Stimulated activated CD8-positive, alpha-beta memory T cell treated with anti-CD3 and anti-CD28 coated beads, Interleukin-12 subunit alpha, Interleukin-12 subunit beta, amount 100 ng/mL, for 1 hour (primary cell): ENCODE measurements around the gene JMJD1C.
"Not testable (repeated sequence)": the region's sequence is repeated elsewhere in the genome, so short reads cannot be mapped to it uniquely, and the experiment has no call there.

Experiments used
- DNase-seq: peaks from one replicate; pipeline ENCODE4 v3.0.0-alpha.2; 2020; ENCODE audit warnings: low read depth

The JMJD1C gene

DNA sequence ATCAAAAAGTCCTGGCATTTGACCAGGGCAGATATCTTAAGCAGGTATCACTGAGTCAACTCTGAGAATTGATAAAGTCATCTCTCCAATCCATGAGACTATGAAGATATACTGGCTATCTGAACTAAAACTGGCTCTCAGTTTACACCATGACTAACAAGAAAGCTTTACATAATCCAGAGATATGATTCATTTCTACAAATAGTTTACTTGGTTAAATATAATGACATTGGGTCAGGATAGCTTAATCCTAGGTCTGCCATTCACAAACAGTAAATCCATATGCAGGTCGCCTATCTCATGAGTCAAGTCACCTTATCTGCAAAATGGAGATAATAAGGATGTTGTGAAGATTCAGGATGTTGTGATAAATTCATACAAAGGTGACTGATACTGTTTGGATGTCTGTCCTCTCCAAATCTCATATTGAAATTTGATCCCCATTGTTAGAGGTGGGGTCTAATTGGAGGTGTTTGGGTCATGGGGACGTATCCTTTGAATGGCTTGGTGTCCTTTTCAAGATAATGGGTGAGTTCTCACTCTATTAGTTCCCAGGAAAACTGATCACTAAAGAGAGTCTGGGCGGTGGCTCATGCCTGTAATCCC is 117.4 kb downstream of the JMJD1C start:
- DNase-seq = no peak

DNA sequence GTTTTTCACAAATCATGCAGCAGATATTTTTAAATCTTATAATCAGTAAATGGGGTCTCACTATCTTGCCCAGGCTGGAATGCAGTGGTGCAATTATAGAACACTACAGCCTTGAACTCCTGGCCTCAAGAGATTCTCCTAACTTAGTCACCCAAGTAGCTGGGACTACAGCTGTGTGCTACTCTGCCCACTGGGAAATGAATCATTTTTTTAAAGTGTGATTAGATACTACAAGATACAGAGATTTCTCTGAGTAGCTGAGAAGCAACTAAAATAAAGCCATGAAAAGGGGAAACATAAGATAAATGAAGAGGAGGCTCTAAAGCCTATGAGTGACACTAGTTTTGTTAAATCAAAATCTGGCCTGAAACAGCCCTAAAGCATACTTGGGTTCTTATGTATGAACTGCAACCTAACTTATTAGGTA is 119.7 kb downstream of the JMJD1C start:
- no peak for DNase-seq

DNA sequence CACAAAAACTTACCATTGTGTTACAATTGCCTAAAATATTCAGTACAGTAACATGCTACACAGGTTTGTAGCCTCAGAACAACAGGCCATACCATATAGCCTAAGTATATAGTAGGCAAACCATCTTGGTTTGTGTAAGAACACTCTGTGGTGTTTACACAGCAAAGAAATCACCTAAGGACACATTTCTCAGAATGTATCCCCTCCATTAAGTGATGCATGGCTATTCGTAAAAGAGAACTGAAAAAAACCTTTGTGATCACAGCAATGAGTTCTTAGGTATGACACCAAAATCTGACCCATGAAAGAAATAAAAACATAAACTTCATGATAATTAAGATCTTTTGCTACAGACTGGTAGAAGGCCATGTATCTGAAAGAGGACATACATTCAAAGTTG is 121.5 kb downstream of the JMJD1C start:
- DNase-seq = no peak

DNA sequence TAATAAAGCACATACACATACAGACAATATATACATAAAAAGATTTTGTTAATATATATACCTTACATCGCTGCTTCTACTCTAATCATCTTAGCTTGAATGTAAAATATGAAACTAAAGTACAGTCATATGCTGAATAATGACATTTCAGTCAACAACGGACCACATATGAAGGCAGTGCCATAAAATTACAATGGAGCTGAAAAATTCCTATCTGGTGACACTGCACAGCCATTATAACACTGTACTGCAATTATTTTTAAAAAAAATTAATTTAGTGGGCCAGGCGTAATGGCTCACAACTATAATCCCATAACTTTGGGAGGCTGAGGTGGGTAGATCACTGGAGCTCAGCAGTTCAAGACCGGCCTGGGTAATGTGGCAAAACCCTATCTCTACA is 122.3 kb downstream of the JMJD1C start:
- no peak for DNase-seq

DNA sequence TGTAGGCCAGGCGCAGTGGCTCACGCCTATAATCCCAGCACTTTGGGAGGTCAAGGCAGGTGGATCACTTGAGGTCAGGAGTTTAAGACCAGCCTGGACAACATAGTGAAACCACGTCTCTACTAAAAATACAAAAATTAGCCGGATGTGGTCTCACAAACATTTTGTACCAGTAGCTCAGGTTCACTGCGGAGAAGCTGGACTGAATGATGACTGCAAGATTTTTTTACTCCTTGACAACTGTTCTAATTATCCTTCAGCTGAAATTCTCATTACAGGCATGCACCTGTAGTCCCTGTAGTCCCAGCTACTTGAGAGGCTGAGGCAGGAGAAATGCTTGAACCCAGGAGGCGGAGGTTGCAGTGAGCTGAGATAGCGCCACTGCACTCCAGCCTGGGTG is 126.1 kb downstream of the JMJD1C start:
- not testable (repeated sequence) for DNase-seq

DNA sequence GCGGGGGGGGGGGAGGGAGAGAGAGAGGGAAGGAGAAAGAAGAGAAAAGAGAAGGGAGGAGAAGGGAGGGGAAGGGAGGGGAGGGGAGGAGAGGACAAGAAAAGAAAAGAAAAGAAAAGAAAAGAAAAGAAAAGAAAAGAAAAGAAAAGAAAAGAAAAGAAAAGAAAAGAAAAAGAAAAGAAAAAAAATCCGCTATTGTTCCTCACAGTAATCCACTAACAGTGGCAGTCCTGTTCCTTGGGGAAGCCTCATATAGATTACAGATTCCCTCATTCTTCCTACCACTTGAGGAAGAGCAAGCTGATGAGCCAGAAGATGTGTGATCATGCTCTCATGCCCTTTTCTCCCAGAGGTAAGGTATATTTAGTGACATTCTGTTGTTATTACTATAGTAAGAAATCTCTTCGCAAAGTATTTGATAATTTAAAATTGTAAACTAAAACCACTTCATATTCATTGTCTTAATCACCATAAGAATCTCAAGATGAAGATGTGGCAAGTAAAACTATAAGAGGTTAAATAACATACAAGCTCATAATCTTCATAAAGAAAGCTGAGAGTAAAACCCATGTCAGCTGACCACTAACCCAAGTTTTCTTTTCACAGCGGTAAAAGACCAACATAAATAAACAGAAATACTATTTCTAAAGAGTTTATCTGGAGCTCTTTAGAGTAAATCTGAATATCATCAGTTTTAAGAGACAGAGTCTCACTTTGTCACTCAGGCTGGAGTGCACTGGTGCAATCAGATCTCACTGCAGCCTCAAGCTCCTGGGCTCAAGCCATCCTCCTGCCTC is 128.1 kb downstream of the JMJD1C start:
- no peak for DNase-seq

DNA sequence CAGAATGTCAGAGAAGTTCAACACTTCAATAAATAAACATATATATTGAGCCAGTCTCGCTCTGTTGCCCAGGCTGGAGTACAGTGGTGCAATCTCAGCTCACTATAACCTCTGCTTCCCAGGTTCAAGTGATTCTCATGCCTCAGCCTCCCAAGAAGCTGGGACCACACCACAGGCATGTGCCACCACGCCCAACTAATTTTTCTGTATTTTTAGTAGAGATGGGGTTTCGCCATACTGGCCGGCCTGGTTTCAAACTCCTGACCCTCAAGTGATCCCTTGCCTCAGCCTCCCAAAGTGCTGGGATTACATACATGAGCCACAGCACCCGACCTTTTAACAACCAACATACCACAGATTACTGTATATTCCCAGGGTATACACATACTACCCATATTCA is 134.2 kb downstream of the JMJD1C start:
- DNase-seq = no peak

DNA sequence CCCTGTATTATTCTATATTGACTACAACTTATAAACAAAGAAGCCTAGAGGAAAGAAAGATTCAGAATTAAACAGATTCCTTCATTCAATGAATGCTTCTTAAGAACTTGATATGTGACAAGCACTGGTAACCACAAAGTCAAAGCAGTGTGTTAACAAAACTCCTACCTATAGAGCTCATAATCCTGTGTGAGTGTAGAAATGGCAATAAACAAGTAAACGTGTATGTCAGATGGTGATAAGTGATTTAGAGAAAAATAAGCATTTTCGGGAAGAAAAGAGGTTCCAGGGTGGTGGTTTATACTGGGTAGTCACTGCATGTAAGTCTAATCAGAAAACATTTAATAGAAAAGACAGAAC is 141.3 kb downstream of the JMJD1C start:
- no peak for DNase-seq

DNA sequence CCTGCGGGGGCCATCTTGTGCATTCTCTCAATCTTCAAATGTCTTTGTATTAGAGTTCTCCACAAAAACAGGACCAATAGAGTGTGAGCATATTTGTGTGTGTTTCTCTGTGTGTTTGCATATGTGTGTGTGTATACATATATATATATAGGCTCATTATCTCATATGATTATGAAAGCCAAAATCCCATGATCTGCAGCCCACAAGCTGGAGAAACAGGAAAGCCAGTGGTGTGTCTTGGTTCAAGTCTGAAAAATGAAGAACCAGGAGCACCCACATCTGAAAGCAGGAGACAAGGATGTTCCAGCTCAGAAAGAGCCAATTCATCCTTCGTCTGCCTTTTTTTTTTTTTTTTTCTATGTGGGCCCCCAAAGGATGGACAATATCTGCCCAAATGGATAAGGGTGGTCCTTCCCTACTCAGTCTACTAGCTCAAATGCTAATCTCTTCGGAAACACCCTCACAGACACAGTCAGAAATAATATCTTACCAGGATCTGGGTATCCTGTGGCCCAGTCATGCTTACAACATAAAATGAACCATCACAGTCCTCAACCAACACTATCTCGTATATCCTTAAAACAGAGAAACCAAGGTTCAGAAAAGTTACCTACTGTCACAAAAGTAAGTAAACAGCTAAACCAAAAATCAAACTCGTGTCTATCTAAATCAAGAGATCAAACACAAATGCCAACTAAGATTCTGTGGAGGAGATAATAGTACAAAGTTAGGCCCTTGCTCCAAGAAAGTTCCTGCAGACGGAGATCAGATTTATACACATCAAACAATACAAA is 141.9 kb downstream of the JMJD1C start:
- DNase-seq = no peak

DNA sequence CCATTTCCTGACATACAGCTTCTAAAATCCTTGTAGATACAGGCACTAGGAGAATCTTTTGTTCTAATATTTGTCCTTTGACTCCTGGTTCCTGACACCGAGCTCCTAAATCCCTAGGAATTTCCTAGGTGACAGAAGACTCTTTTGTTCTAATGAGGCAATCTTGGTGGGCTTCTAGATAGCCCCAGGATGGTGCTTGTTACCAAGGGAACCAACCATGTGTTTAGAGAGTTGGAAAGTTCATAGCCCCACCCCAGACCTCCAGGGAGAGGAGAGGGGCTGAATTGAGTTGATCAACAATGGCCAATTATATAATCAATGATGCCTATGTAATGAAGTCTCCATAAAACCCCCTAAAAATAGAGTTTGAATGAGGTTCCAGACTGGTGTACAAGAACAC is 145.1 kb downstream of the JMJD1C start:
- no peak for DNase-seq

DNA sequence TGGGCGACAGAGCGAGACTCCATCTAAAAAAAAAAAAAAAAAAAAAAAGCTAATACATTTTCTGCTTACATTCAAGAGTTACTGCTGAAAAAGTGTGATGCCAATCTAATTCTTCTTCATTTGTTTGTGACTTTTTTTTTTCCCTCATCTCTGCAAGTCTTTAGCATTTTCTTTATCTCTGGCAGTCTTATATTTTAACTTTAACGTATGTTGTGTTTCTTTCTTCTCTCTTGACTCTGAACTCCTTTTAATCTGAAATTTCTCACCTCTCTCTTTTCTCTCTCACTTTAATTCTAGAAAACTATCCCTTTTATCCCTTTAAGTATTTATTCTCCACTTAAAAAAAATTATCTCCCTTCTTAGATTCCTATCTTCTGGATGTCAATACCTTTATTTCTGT is 146.5 kb downstream of the JMJD1C start:
- no peak for DNase-seq

DNA sequence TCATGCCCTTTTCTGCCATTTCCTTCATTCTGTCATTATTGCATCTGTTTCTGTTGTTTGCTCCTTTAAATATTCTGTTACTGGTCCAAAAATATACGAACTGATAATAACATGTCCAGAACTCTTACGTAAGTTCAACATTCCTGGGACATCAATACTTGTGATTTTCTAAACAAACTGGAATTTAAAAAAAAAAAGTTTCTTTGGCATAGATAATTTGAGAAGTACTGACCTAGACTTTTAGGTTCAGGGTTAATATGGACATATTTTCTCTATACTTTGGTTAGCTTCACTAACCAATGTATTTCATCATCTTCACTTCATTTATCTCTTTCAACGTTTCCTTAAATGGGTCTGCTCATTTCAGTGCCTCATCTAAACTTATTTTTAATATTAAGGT is 147.3 kb downstream of the JMJD1C start:
- no peak for DNase-seq

DNA sequence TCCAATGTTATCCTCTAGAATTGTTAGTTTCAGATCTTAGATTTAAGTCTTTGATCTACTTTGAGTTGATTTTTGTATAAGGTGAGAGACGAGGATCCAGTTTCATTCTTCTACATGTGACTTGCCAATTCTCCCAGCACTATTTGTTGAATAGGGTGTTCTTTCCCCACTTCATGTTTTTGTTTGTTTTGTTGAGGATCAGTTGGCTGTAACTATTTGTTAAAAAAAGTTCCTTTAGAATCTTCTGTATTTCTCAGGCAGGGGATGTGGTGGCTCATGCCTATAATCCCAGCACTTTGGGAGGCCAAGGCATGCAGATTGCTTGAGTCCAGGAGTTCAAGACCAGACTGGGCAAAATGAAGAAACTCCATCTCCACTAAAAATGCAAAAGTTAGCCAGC is 151.8 kb downstream of the JMJD1C start:
- DNase-seq = no peak

DNA sequence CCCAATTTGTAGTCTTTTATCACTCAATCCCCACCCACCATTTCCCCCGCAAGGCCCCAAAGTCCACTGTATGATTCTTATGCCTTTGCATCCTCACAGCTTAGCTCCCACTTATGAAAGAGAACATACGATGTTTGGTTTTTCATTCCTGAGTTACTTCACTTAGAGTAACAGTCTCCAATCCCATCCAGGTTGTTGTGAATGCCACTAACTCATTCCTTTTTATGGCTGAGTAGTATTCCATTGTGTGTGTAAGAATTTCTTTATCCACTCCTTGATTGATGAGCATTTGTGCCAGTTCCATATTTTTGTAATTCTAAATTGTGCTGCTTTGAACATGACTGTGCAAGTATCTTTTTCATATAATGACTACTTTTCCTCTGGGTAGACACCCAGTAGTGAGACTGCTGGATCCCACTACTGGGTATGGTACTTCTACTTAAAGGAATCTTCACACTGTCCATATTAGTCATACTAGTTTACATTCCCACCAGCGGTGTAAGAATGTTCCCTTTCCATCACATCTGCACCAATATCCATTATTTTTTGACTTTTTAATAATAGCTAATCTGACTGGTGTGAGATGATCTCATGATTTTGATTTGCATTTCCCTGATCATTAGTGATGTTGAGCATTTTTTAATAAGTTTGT is 152.6 kb downstream of the JMJD1C start:
- no peak for DNase-seq

DNA sequence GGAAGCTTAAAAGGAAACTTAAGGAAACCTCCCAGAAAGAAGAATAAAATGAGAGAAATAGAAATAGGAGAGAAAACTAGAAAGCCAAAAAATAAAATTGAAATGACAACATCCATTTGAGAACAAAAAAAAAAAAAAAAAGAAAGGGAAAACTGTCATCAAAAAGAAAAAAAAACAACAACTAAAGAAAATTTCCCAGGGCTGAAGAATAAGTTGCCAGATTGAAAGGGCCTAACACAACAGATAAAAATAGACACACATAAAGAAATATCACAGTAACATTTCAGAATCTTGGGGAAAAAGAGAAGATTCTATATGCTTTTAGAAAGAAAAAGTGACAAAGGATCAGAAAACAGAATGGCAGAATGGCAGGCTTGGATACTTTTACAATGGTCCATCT is 157.1 kb downstream of the JMJD1C start:
- DNase-seq = no peak

DNA sequence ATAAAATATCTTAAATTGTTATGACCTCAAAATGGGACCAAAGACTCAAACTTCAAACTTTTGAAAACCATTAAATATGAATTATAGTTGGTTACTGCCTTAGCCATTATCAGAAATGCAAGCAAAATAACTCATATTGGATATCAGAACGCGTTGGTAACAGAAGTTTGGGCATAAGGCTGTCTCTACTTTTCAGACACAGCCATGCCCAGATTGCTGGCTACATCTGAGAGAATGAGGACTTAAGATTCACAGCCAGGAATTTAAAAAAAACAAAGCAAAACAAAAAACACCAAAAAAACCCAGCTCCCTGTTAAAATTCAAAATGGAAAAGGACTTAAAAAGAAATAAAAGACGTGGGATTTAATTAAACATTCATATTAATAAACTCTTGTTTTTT is 161.6 kb downstream of the JMJD1C start:
- DNase-seq = no peak

DNA sequence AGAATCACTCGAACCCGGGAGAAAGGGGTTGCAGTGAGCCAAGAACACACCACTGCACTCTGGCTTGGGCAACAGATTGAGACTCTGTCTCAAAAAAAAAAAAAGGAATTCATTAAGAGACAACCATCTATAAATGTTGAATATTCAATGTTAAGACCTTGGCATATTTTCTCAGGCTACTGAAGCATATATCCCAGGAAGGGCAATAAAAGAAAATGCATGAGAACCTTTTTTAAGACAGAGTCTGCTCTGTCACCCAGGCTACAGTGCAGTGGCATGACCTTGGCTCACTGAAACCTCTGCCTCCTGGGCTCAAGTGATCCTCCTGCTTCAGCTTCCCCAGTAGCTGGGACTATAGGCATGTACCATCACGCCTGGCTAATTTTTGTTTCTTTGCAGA is 165.0 kb downstream of the JMJD1C start:
- DNase-seq = no peak

DNA sequence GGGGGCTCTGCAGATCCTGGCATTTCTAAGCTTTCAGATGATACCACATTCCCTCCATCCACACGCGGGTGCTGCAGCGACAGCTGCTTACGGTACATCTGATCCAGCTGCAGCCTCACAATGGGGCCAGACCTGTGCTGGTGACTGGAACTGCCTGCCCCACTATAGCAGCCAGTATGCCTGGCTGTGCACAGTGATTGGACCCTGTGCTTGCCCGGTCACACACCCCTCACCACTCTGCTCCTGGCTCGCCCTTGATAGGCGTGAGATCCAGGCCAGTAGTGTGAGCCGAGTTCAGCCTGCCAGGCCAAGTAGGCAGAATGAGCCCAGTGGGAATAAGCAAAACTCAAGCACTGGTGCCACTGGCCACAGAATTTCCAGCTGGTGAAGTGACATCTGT is 167.8 kb downstream of the JMJD1C start:
- no peak for DNase-seq

DNA sequence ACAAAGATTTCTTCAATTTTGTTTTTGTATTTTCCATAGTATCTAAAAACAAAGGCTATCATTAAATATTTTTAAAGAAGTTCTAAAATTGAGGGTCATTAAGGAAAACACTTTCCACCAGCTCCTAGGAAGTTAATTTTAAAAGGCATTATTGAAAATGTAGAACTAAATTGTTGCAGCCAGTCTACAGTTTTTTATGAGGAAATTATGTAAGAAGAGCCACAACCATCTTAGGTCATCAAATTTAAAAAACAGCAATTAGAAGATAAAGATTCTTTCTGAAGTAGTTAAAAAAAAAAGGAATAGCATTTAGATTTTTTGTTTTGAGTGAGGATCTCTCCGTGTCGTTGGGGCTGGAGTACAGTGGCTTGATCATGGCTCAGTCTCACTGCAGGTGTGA is 171.0 kb downstream of the JMJD1C start:
- DNase-seq = no peak

DNA sequence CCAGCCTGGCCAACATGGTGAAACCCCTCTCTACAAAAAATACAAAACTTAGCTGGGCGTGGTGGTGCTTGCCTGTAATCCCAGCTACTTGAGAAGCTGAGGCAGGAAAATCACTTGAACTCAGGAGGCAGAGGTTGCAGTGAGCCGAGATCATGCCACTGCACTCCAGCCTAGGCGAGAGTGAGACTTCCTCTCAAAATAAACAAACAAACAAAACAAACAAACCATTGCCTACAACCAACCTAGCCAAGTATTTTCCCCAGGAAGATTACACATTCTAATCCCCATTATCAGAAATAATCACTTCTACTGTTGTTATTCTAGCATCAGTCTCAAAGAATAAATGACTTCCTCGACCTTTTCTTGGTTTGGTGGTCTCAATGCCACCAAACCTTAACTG is 172.9 kb downstream of the JMJD1C start:
- DNase-seq = not testable (repeated sequence)

DNA sequence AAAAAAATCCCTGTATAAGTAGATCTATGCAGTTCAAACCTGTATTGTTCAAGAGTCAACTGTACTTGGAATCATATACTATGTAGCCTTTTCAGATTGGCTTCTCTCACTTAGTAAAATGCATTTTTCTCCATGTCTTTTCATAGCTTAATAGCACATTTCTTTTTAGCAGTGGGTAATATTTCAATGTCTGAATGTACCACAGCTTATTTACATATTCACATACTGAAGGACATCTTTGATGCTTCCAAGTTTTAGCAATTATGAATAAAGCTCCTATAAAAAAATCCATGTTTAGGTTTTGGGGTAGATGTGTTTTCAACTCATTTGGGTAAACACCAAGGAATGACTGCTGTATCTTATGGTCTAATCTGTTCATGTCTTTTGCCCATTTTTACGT is 177.6 kb downstream of the JMJD1C start:
- DNase-seq = no peak

DNA sequence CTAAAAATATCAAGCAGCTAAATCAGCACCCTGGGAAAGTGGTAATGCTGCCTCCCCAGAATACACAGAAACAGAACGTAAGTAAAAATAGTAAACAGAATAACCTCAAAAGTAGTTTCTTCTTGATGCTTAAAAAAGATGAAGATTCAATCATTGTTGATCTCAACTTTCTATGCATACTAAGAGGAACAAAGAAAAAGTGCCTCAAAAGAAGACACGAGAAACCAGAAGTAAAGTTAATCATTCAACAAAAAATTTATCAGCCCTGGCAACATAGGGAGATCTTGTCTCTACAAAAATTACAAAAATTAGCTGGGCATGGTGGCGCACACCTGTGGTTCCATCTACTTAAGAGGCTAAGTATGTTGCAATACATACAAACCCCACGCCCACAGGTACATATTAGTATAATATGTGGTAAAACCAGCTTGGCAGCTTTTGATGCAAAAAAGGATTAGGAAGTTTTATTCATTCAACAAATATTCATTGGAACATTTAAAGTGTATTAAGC is 179.0 kb downstream of the JMJD1C start:
- DNase-seq = no peak

DNA sequence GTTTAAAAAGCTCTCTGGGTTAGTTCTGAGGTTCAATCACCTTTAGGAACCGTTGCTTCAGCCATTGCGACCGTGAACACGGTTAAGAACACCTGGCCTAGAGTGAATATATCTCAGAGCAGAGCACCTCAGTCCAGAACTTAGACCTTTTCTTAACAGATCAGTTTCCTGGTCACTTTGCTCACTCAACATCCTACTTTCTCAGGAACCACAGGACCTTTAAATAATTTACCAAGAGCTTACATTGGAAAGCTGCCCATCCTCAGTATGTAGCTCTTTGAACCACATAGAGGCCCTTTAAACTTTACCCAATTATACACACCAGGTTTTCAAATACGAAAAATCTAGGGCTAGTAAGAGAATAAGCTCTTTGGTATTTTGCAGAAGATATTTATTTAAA is 179.4 kb downstream of the JMJD1C start:
- no peak for DNase-seq
